Sigmoid colon (tissue), 7 donors: Measurements from ENCODE around the gene ZNF366. TPM values are rescaled to one million over a fixed set of nuclear protein-coding genes. Genes with fewer than 3 reads are reported as not detected.

Experiments
- DNase-seq: peaks from one replicate; pipeline ENCODE4 v3.0.0-alpha.2; 2019
- H3K27ac ChIP-seq, 4 donors: fragments of 200-600 bp; sonication (generic); one replicate each; pipeline ENCODE4 v1.5.1; 2016 to 2019; ENCODE audit warnings: mild to moderate bottlenecking in 1 of 4
- H3K27me3 ChIP-seq, 3 donors: fragments of 200-600 bp; sonication (generic); one replicate each; pipeline ENCODE4 v1.5.1; 2019; ENCODE audit warnings: mild to moderate bottlenecking in 1 of 3
- H3K36me3 ChIP-seq, 4 donors: fragments of 200-600 bp; sonication (generic); one replicate each; pipeline ENCODE4 v1.5.1; 2016 to 2019
- H3K4me1 ChIP-seq, 4 donors: fragments of 200-600 bp; sonication (generic); one replicate each; pipeline ENCODE4 v1.5.1; 2017 to 2019
- H3K4me3 ChIP-seq, 4 donors: fragments of 200-600 bp; sonication (generic); one replicate each; pipeline ENCODE4 v1.5.1; 2017 to 2019; ENCODE audit warnings: mild to moderate bottlenecking in 2 of 4, moderate library complexity in 1 of 4
- H3K9me3 ChIP-seq, 4 donors: fragments of 200-600 bp in 3 of 4; sonication (generic) in 3 of 4; one replicate each; pipeline versions ENCODE4 v1.5.1 to v1.6.1; 2013 to 2019
- EP300 ChIP-seq, 4 donors: sonication (generic); formaldehyde crosslinking; IDR thresholded peaks; one replicate each; pipeline ENCODE4 v1.6.1; 2017; ENCODE audit warnings: antibody characterized with exemption in 4 of 4
- POLR2A ChIP-seq, 2 donors: fragments of 450-650 bp; IDR thresholded peaks; one replicate each; pipeline ENCODE4 v1.6.1; 2016; ENCODE audit warnings: antibody characterized with exemption in 2 of 2, mild to moderate bottlenecking in 2 of 2, moderate library complexity in 2 of 2
- POLR2AphosphoS5 ChIP-seq, 4 donors: sonication (generic); formaldehyde crosslinking; IDR thresholded peaks; one replicate each; pipeline ENCODE4 v1.6.1; 2017; ENCODE audit warnings: antibody characterized with exemption in 4 of 4
- WGBS, 2 donors: extraction: QIAGEN DNeasy Blood & Tissue Kit; methylation state at CpG; one replicate each; pipeline ENCODE4 v1.1.7; 2013; 5-methylcytosine and 5-hydroxymethylcytosine counted together
- intact Hi-C: fragments of 100-400 bp; cut with DNase I; formaldehyde crosslinking; loops from one replicate; pipeline ENCODE4 v1.15.1; 2023
- polyA plus RNA-seq, 3 donors: library from polyadenylated mRNA; stranded (reverse); fragments of 200-250 nt; gene quantifications; one replicate each; pipeline ENCODE4 v1.2.3, GENCODE V29; 2013
- total RNA-seq, 4 donors: library from RNA; depleted of rRNA; stranded (reverse); fragments of >200 nt; gene quantifications; one replicate each; pipeline ENCODE4 v1.1.0, GENCODE V29; 2016
- TF ChIP-seq, protein P1 (sequence below), 4 experiments: fragments of 450-650 bp in 3 of 4; fragments of 200-600 bp in 1 of 4; IDR thresholded peaks; one replicate each; pipeline ENCODE4 v1.5.1; 2016 to 2019; ENCODE audit warnings: antibody characterized with exemption in 4 of 4, mild to moderate bottlenecking in 3 of 4, moderate library complexity in 2 of 4
- donor health status: healthy with polysubstance abuse.
- donor health status: Bipolar disorder and iron deficiency.
- donor health status: healthy.

The ZNF366 gene
- total and polyA plus RNA-seq, 7 donors: 0.46 to 3.9 (median 1.8) TPM

DNA sequence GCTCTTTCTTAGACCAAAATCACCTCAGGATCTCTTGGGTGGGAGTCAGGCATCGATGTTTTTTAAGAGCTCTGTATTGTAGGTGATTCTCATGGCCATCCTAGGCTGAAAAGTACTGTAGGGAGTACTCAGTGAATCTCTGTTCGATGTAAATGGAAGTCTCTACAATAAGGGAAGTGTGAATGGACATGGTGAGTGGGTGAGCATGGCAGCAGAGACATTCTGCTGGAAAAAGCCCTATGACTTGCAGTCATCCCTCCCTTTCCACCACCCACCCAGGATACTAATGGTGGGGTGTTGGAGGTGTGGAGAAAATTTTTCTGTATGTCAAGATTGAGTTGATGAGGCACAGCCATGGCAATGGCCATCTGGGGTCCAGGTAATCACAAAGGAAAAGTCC is 30.9 kb downstream of the ZNF366 start:
- Histone ChIP-seq H3K4me1 (peaks cover 0 to 10% (median 4%) of the 10 kb centered on the region in 4 donors), H3K27me3 (no peaks in the 10 kb centered on the region), H3K27ac (no peak overlapping the region), H3K9me3 (no peaks in the 10 kb centered on the region), H3K36me3 (no peaks in the 10 kb centered on the region), H3K4me3 (no peak overlapping the region)
- WGBS, 2 donors: 82 to 86% methylated on average over 2 of the region's 2 CpGs
- TF ChIP-seq POLR2AphosphoS5 (IDR thresholded peaks at IDR 0.05): no peak
- TF ChIP-seq EP300 (IDR thresholded peaks at IDR 0.05): no peak
- TF ChIP-seq POLR2A (IDR thresholded peaks at IDR 0.05): no peak
- TF ChIP-seq, protein P1, sequence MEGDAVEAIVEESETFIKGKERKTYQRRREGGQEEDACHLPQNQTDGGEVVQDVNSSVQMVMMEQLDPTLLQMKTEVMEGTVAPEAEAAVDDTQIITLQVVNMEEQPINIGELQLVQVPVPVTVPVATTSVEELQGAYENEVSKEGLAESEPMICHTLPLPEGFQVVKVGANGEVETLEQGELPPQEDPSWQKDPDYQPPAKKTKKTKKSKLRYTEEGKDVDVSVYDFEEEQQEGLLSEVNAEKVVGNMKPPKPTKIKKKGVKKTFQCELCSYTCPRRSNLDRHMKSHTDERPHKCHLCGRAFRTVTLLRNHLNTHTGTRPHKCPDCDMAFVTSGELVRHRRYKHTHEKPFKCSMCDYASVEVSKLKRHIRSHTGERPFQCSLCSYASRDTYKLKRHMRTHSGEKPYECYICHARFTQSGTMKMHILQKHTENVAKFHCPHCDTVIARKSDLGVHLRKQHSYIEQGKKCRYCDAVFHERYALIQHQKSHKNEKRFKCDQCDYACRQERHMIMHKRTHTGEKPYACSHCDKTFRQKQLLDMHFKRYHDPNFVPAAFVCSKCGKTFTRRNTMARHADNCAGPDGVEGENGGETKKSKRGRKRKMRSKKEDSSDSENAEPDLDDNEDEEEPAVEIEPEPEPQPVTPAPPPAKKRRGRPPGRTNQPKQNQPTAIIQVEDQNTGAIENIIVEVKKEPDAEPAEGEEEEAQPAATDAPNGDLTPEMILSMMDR (IDR thresholded peaks at IDR 0.05): no peak
- intact Hi-C loops: no loop called here
- DNase-seq: no peak

DNA sequence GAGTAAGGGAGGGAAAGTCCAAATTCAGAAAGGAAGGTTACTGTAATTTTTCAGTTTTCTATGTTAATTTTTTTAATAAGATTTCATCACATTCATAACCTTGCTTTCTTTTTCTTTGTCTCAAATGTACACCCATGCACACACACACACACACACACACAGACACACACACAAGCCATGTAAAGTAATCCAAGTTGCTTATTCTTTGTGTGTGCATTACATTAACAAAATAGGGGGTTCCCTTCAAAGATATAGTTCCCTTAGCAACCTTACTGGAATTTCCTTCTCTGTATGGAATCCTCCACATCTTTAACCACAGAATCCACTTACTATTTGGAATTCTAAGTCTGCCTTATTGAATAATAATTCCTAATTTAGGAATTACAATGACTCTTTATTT is 32.7 kb downstream of the ZNF366 start:
- intact Hi-C loops: no loop called here
- no peaks in the 10 kb centered on the region for H3K36me3 ChIP-seq
- H3K27me3 ChIP-seq: no peaks in the 10 kb centered on the region
- H3K4me1 ChIP-seq: peaks cover 0 to 10% (median 4%) of the 10 kb centered on the region in 4 donors
- H3K27ac ChIP-seq: no peak overlapping the region
- H3K9me3 ChIP-seq: no peaks in the 10 kb centered on the region
- TF ChIP-seq, protein P1 (IDR thresholded peaks at IDR 0.05): no peak
- TF ChIP-seq EP300 (IDR thresholded peaks at IDR 0.05) (no peak), POLR2AphosphoS5 (IDR thresholded peaks at IDR 0.05) (no peak), POLR2A (IDR thresholded peaks at IDR 0.05) (no peak)
- no peak overlapping the region for H3K4me3 ChIP-seq
- DNase-seq: no peak

DNA sequence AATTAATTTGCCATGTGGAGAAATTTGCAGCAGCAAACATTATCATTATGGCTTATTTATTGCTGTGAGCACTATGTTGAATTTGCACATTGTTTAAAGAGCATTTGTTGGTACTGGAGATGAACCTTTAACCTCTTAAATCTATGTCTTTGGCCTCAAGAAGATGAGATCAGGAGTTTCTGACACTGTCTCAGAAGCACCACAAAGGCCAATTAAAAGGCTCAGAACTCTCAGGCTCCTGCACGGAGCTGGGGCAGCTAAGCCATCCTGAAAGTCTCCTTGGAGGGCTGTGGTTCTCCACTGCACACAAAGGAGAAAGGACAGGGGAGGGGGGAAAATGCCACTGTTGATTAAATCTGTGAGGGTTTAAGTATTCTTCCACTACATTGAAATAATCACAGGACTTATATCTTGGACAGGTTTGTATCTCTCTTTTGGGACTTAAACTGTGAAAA is 33.1 kb downstream of the ZNF366 start:
- intact Hi-C loops: no loop called here
- no peaks in the 10 kb centered on the region for H3K27me3 ChIP-seq
- no peak for DNase-seq
- TF ChIP-seq EP300 (IDR thresholded peaks at IDR 0.05): no peak
- no peak for TF ChIP-seq POLR2A (IDR thresholded peaks at IDR 0.05)
- no peak for TF ChIP-seq POLR2AphosphoS5 (IDR thresholded peaks at IDR 0.05)
- TF ChIP-seq, protein P1 (IDR thresholded peaks at IDR 0.05): no peak
- 81% methylated on average over 1 of the region's 1 CpG for WGBS, 2 donors
- H3K36me3 ChIP-seq: no peaks in the 10 kb centered on the region
- H3K4me1 ChIP-seq: peaks cover 0 to 10% (median 4%) of the 10 kb centered on the region in 4 donors
- H3K9me3 ChIP-seq: no peaks in the 10 kb centered on the region
- H3K27ac ChIP-seq: no peak overlapping the region
- no peak overlapping the region for H3K4me3 ChIP-seq

DNA sequence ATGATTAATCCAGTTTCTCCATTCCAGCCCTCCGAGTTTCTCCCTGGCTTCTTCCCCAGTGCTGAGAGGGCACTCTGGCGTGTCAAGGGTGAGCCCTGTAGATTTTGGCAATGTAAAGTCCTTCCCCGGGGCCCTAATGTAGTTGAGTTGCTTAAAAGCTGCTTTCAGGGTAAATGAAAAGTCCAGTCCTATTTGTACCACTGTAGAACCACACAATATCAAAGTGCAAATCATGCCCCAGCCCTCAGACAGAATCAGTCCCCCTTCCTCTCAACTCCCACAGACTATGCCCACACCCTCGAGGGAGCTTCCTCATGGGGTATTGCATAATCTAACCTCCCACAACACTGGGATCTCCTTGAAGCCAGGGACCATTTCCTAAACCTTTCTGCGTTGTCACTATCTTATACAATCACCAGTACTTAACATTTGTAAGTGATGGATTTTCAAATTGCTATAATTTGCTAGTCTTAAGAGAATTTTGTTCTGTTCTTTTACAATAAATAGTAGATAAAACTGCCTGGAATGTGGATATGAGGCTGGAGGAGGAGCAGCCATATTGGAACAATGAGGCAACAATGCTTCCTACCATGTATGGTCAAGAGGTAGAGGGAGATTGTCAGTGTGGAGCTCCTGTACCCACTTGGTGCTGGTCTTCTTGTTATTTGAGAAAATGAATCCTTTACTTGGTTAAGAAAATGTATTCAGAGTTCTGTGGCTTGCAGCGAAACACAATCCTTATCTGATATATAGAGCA is 34.4 kb downstream of the ZNF366 start:
- TF ChIP-seq POLR2A (IDR thresholded peaks at IDR 0.05) (no peak), EP300 (IDR thresholded peaks at IDR 0.05) (no peak), POLR2AphosphoS5 (IDR thresholded peaks at IDR 0.05) (no peak)
- TF ChIP-seq, protein P1 (IDR thresholded peaks at IDR 0.05): no peak
- 74 to 75% methylated on average over 6 of the region's 6 CpGs for WGBS, 2 donors
- no peaks in the 10 kb centered on the region for H3K36me3 ChIP-seq
- H3K27ac ChIP-seq: no peak overlapping the region
- DNase-seq: no peak
- intact Hi-C loops: no loop called here
- peaks cover 0 to 3% (median 0%) of the 10 kb centered on the region in 4 donors for H3K4me1 ChIP-seq
- no peaks in the 10 kb centered on the region for H3K9me3 ChIP-seq
- H3K27me3 ChIP-seq: no peaks in the 10 kb centered on the region
- H3K4me3 ChIP-seq: no peak overlapping the region
